IPS-18a (cell line): ENCODE data around the gene NRDE2.

Experiments
- H3K27ac ChIP-seq: one replicate; pipeline ENCODE4 v1.5.1; 2013; ENCODE audit warnings: low read length
- H3K27me3 ChIP-seq: one replicate; pipeline ENCODE4 v1.6.1; 2013; ENCODE audit warnings: mild to moderate bottlenecking, low read length; ENCODE audit not compliant: control insufficient read depth, insufficient read depth
- H3K36me3 ChIP-seq: one replicate; pipeline ENCODE4 v1.6.1; 2013; ENCODE audit warnings: low read depth, low read length; ENCODE audit not compliant: control insufficient read depth
- H3K4me1 ChIP-seq: one replicate; pipeline ENCODE4 v1.6.1; 2013; ENCODE audit warnings: low read depth, low read length; ENCODE audit not compliant: control insufficient read depth
- H3K4me3 ChIP-seq: one replicate; pipeline ENCODE4 v1.5.1; 2013; ENCODE audit warnings: low read length
- H3K9ac ChIP-seq: one replicate; pipeline ENCODE4 v1.6.1; 2013; ENCODE audit warnings: mild to moderate bottlenecking, low read length, moderate library complexity
- H3K9me3 ChIP-seq: one replicate; pipeline ENCODE4 v1.6.1; 2013; ENCODE audit warnings: low read depth, low read length; ENCODE audit not compliant: control insufficient read depth

Gene NRDE2

GRCh38 chr14:90305176-90305601 is 26.6 kb downstream of the NRDE2 start:
- no peaks in the 10 kb centered on the region for H3K9me3 ChIP-seq
- no peak overlapping the region for H3K4me3 ChIP-seq
- no peak overlapping the region for H3K9ac ChIP-seq
- peaks cover 25% of the 10 kb centered on the region for H3K4me1 ChIP-seq
- H3K36me3 ChIP-seq, result peaks cover 19% of the 10 kb centered on the region
- no peak overlapping the region for H3K27ac ChIP-seq
- H3K27me3 ChIP-seq, result no peaks in the 10 kb centered on the region

GRCh38 chr14:90304502-90304901 is 27.2 kb downstream of the NRDE2 start:
- H3K36me3 ChIP-seq, result peaks cover 16% of the 10 kb centered on the region
- no peak overlapping the region for H3K4me3 ChIP-seq
- H3K9ac ChIP-seq, result no peak overlapping the region

GRCh38 chr14:90303473-90303872 is 28.3 kb downstream of the NRDE2 start:
- Histone ChIP-seq H3K9me3 (no peaks in the 10 kb centered on the region), H3K36me3 (peaks cover 15% of the 10 kb centered on the region), H3K4me1 (peaks cover 25% of the 10 kb centered on the region), H3K27ac (no peak overlapping the region), H3K4me3 (peak overlapping the region; percentile 17), H3K9ac (no peak overlapping the region), H3K27me3 (no peaks in the 10 kb centered on the region)

More at GRCh38 chr14:90304502-90304901, 27.2 kb downstream of the NRDE2 start:
- no peak overlapping the region for H3K27ac ChIP-seq
- H3K4me1 ChIP-seq, result peaks cover 25% of the 10 kb centered on the region
- no peaks in the 10 kb centered on the region for H3K27me3 ChIP-seq
- no peaks in the 10 kb centered on the region for H3K9me3 ChIP-seq

GRCh38 chr14:90302529-90303303 is 29.0 kb downstream of the NRDE2 start:
- Histone ChIP-seq H3K36me3 (peaks cover 8% of the 10 kb centered on the region), H3K27ac (no peak overlapping the region)

GRCh38 chr14:90301668-90302090 is 30.1 kb downstream of the NRDE2 start:
- Histone ChIP-seq H3K4me3 (no peak overlapping the region), H3K36me3 (peaks cover 8% of the 10 kb centered on the region), H3K4me1 (peaks cover 25% of the 10 kb centered on the region), H3K27me3 (no peaks in the 10 kb centered on the region), H3K9ac (no peak overlapping the region), H3K27ac (no peak overlapping the region), H3K9me3 (no peaks in the 10 kb centered on the region)

More at GRCh38 chr14:90302529-90303303, 29.0 kb downstream of the NRDE2 start:
- H3K27me3 ChIP-seq, result no peaks in the 10 kb centered on the region
- peak overlapping the region; percentile 17 for H3K4me3 ChIP-seq
- H3K9me3 ChIP-seq, result no peaks in the 10 kb centered on the region
- H3K9ac ChIP-seq, result no peak overlapping the region
- H3K4me1 ChIP-seq, result peaks cover 25% of the 10 kb centered on the region

- Histone ChIP-seq H3K9me3 (no peaks in the 10 kb centered on the region), H3K9ac (no peak overlapping the region), H3K27me3 (no peaks in the 10 kb centered on the region), H3K4me1 (peaks cover 25% of the 10 kb centered on the region), H3K27ac (no peak overlapping the region), H3K4me3 (no peak overlapping the region), H3K36me3 (peaks cover 8% of the 10 kb centered on the region)
These were observed 30.6 kb downstream of the NRDE2 start for GRCh38 chr14:90301122-90301521.

- peaks cover 8% of the 10 kb centered on the region for H3K36me3 ChIP-seq
- no peak overlapping the region for H3K4me3 ChIP-seq
- no peak overlapping the region for H3K27ac ChIP-seq
- H3K9ac ChIP-seq, result no peak overlapping the region
- peaks cover 25% of the 10 kb centered on the region for H3K4me1 ChIP-seq
- no peaks in the 10 kb centered on the region for H3K9me3 ChIP-seq
- no peaks in the 10 kb centered on the region for H3K27me3 ChIP-seq
These were observed 31.1 kb downstream of the NRDE2 start for GRCh38 chr14:90300611-90301047.

- Histone ChIP-seq H3K36me3 (peaks cover 12% of the 10 kb centered on the region), H3K9me3 (no peaks in the 10 kb centered on the region), H3K27ac (no peak overlapping the region), H3K4me3 (no peak overlapping the region), H3K9ac (no peak overlapping the region), H3K4me1 (peaks cover 25% of the 10 kb centered on the region), H3K27me3 (no peaks in the 10 kb centered on the region)
These were observed 32.3 kb downstream of the NRDE2 start for GRCh38 chr14:90299408-90299807.

GRCh38 chr14:90297876-90298629 is 33.7 kb downstream of the NRDE2 start:
- Histone ChIP-seq H3K9me3 (no peaks in the 10 kb centered on the region), H3K36me3 (peaks cover 11% of the 10 kb centered on the region), H3K27me3 (no peaks in the 10 kb centered on the region), H3K27ac (no peak overlapping the region), H3K4me1 (peaks cover 14% of the 10 kb centered on the region), H3K9ac (no peak overlapping the region), H3K4me3 (no peak overlapping the region)

- Histone ChIP-seq H3K9me3 (no peaks in the 10 kb centered on the region), H3K9ac (no peak overlapping the region), H3K36me3 (peaks cover 20% of the 10 kb centered on the region)
These were observed 35.1 kb downstream of the NRDE2 start for GRCh38 chr14:90296641-90297040.

GRCh38 chr14:90295870-90296516 is 35.7 kb downstream of the NRDE2 start:
- no peaks in the 10 kb centered on the region for H3K27me3 ChIP-seq
- no peak overlapping the region for H3K9ac ChIP-seq
- no peak overlapping the region for H3K27ac ChIP-seq
- peaks cover 20% of the 10 kb centered on the region for H3K36me3 ChIP-seq
- no peak overlapping the region for H3K4me3 ChIP-seq
- H3K9me3 ChIP-seq, result no peaks in the 10 kb centered on the region
- peaks cover 3% of the 10 kb centered on the region for H3K4me1 ChIP-seq

More at GRCh38 chr14:90296641-90297040, 35.1 kb downstream of the NRDE2 start:
- Histone ChIP-seq H3K4me3 (no peak overlapping the region), H3K27ac (no peak overlapping the region), H3K4me1 (peaks cover under 1% of the 10 kb centered on the region), H3K27me3 (no peaks in the 10 kb centered on the region)
